ENCODE measurements around the gene ROM1.

ROM1 gene

DNA sequence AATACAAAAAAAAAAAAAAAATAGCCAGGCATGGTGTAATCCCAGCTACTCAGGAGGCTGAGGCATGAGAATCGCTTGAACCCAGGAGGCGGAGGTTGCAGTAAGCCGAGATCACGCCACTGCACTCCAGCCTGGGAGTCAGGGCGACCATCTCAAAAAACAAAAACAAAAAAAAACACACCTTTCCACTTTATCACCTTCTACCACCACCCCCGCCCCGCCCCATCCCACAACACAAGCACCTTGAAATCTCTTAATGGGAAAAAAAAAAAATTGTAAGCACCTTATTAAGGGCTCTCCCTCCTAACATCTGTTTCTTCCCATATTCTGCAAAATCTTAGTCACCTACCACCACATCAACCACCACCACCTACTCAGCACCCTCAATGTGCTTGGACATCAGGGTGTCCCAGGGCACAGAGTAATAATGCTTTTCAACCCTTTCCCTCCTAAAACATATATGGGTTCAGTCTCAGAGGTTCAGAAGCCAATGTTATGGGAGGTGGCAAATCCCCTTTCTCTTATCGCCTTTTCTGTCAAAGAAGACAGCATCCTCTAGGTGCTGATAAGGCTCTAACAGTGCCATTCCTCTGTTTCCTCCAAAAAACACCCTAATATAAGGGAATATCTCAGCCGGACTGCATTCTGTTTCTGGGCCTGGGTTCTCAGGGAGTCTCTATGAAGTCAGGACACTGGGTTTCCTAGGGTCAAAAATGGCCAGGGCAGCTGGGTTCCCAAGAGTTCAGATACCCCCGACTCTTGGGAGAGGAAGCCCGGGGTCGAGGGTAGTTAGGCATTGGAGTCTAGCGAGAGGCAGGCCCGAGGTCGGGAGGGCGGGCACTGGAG, 39.3 kb downstream of the ROM1 start:
- DNase-seq = no peak

DNA sequence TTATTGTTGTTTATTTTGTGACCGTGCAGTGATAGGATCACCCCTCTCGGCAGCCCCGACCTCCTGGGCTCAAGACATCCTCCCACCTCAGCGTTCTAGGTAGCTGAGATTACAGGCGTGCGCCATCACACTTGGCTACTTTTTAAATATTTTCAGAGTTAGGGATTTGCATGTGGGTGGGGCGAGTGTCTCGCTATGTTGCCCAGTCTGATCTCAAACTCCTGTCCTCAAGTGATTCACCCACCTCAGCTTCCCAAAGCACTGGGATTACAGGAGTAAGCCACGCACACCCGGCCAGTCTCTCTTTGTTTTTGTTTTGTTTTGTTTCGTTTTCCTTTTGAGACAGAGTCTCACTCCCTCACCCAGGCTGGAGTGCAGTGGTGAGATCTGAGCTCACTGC, 41.2 kb downstream of the ROM1 start:
- DNase-seq = no peak

DNA sequence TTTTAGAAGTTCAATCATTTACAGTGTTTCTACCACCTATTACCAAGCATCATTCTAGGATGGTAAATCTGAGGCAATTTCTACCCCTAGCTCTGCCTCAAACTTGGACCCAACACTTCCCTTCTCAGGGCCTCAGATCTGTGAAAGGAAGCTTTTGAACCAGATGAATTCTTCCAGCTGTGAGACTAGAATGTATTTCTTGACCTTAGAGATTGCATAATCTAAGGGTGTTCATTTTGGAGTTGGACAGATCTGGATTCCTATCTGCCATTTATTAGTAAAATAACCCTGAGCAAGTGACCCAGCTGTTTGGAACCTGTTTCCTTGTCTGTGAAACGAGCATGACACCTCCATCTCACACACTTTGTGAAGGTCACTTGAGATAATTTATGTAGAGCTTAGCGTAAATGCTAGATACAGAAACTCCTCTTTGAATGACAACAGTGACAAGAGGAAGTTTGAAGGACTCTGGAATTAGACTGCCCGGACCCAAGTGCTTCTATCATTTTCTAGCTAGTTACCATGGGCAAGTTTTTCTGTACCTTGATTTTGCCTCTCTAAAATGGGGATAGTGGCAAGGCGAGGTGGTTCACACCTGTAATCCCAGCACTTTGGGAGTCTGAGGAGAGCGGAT, 43.9 kb downstream of the ROM1 start:
- DNase-seq = no peak

DNA sequence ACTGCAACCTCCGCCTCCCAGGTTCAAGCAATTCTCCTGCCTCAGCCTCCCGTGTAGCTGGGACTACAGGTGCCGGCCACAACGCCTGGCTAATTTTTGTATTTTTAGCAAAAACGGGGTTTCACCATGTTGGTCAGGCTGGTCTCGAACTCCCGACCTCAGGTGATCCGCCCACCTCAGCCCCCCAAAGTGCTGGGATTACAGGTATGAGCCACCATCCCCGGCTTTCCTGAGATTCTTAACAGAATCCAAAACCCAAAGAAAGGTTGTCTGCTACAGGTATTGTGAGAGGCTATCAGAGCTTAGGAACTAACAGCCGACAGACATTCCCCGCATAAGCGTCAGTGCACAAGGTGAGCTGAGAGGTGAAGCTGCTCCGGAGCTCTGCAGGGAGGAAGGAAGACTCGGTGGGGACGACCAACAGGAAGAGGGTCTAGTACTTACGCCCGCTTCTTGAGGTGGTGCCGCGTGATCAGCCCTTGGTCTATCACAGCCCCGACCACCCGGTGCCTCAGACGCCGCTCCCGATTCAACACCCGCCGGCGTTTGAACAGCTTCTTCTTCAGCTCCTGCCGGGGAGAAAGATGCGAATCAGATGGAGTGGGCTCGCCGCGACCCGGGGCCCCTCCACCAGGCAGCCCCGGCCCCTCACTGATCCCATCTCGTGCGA, 51.5 kb downstream of the ROM1 start:
- peak; percentile 30 for DNase-seq
